GM10266 (cell line): ENCODE data around the gene OBSCN.

Source experiments
- DNase-seq: peaks from one replicate; pipeline ENCODE4 v3.0.0; 2012; ENCODE audit errors: extremely low spot score
- CTCF ChIP-seq: IDR thresholded peaks from 2 replicates; pipeline ENCODE4 v1.5.1; 2012; ENCODE audit warnings: mild to moderate bottlenecking, low read depth; ENCODE audit not compliant: control insufficient read depth, insufficient read depth; ENCODE audit errors: missing control alignments

OBSCN gene

GRCh38 chr1:228365271-228366061 lies 157.6 kb downstream of the OBSCN start:
- no peak for TF ChIP-seq CTCF
- no peak for DNase-seq

GRCh38 chr1:228366062-228366865 lies 158.4 kb downstream of the OBSCN start:
- DNase-seq: no peak
- no peak for TF ChIP-seq CTCF

GRCh38 chr1:228366866-228367741 lies 159.3 kb downstream of the OBSCN start:
- TF ChIP-seq CTCF: no peak
- DNase-seq: no peak

- no peak for DNase-seq
- no peak for TF ChIP-seq CTCF
These were observed 160.3 kb downstream of the OBSCN start for GRCh38 chr1:228367798-228368791.

- DNase-seq: no peak
These were observed 161.2 kb downstream of the OBSCN start for GRCh38 chr1:228368801-228369607.

More at GRCh38 chr1:228368801-228369607, 161.2 kb downstream of the OBSCN start:
- no peak for TF ChIP-seq CTCF
